Suprapubic skin (tissue), 4 donors: ENCODE data around the gene CDH8. TPM values are rescaled to one million over a fixed set of nuclear protein-coding genes. Genes with fewer than 3 reads are reported as not detected.
"Not testable (repeated sequence)": the region's sequence is repeated elsewhere in the genome, so short reads cannot be mapped to it uniquely, and the experiment has no call there.

Experiments used
- DNase-seq, 2 donors: peaks; one replicate each; pipeline ENCODE4 v3.0.0-alpha.2; 2019; ENCODE audit warnings: low spot score in 2 of 2
- H3K27ac ChIP-seq: fragments of 200-600 bp; sonication (generic); one replicate; pipeline ENCODE4 v1.5.1; 2019
- H3K27me3 ChIP-seq: fragments of 200-600 bp; sonication (generic); one replicate; pipeline ENCODE4 v1.5.1; 2019
- H3K36me3 ChIP-seq: fragments of 200-600 bp; sonication (generic); one replicate; pipeline ENCODE4 v1.5.1; 2019
- H3K4me1 ChIP-seq: fragments of 200-600 bp; sonication (generic); one replicate; pipeline ENCODE4 v1.5.1; 2019
- H3K4me3 ChIP-seq: fragments of 200-600 bp; sonication (generic); one replicate; pipeline ENCODE4 v1.5.1; 2019; ENCODE audit warnings: mild to moderate bottlenecking
- H3K9me3 ChIP-seq: fragments of 200-600 bp; sonication (generic); one replicate; pipeline ENCODE4 v1.5.1; 2019
- CTCF ChIP-seq, 2 donors: fragments of 200-600 bp in 1 of 2; fragments of 450-650 bp in 1 of 2; sonication (generic) in 1 of 2; IDR thresholded peaks; one replicate each; pipeline ENCODE4 v1.5.1; 2016 to 2019; ENCODE audit warnings: antibody characterized with exemption in 2 of 2, mild to moderate bottlenecking in 1 of 2, moderate library complexity in 1 of 2
- EP300 ChIP-seq: sonication (generic); formaldehyde crosslinking; IDR thresholded peaks from one replicate; pipeline ENCODE4 v1.6.1; 2017; ENCODE audit warnings: antibody characterized with exemption
- POLR2A ChIP-seq, 2 donors: fragments of 450-650 bp; IDR thresholded peaks; one replicate each; pipeline ENCODE4 v1.6.1; 2017; ENCODE audit warnings: antibody characterized with exemption in 2 of 2, mild to moderate bottlenecking in 2 of 2, moderate library complexity in 2 of 2
- POLR2AphosphoS5 ChIP-seq, 3 donors: sonication (generic); formaldehyde crosslinking; IDR thresholded peaks; one replicate each; pipeline ENCODE4 v1.6.1; 2017; ENCODE audit warnings: antibody characterized with exemption in 3 of 3
- WGBS: methylation state at CpG from one replicate; pipeline ENCODE4 v1.1.5; 2018; 5-methylcytosine and 5-hydroxymethylcytosine counted together
- total RNA-seq, 4 donors: library from RNA; depleted of rRNA; stranded (reverse); fragments of >200 nt; gene quantifications; one replicate each; pipeline ENCODE4 v1.1.0, GENCODE V29; 2016

CDH8 gene
- total RNA-seq, 4 donors from 2014 or later, result 0.42 to 5.8 (median 2.2) TPM; not detected in 1

GRCh38 chr16:61792194-61792909 lies 243.9 kb downstream of the CDH8 start:
- no peaks in the 10 kb centered on the region for H3K27me3 ChIP-seq
- no peaks in the 10 kb centered on the region for H3K4me1 ChIP-seq
- H3K36me3 ChIP-seq, result no peaks in the 10 kb centered on the region
- DNase-seq, result no peak
- WGBS, result 73% methylated on average over 4 of the region's 4 CpGs
- no peak for TF ChIP-seq POLR2A (IDR thresholded peaks at IDR 0.05)
- no peak for TF ChIP-seq POLR2AphosphoS5 (IDR thresholded peaks at IDR 0.05)
- no peak for TF ChIP-seq CTCF (IDR thresholded peaks at IDR 0.05)
- TF ChIP-seq EP300, result no peak
- no peak overlapping the region for H3K27ac ChIP-seq
- no peaks in the 10 kb centered on the region for H3K9me3 ChIP-seq
- H3K4me3 ChIP-seq, result no peak overlapping the region

GRCh38 chr16:61791464-61791863 lies 244.8 kb downstream of the CDH8 start:
- Histone ChIP-seq H3K9me3 (no peaks in the 10 kb centered on the region), H3K27ac (no peak overlapping the region), H3K4me1 (no peaks in the 10 kb centered on the region), H3K4me3 (no peak overlapping the region), H3K36me3 (no peaks in the 10 kb centered on the region), H3K27me3 (no peaks in the 10 kb centered on the region)
- TF ChIP-seq EP300 (no peak), POLR2A (IDR thresholded peaks at IDR 0.05) (no peak), CTCF (IDR thresholded peaks at IDR 0.05) (no peak), POLR2AphosphoS5 (IDR thresholded peaks at IDR 0.05) (no peak)
- no peak for DNase-seq
- 39% methylated on average over 2 of the region's 2 CpGs for WGBS

- not testable (repeated sequence) for H3K27me3 ChIP-seq, H3K9me3 ChIP-seq, H3K27ac ChIP-seq, H3K36me3 ChIP-seq, H3K4me3 ChIP-seq, H3K4me1 ChIP-seq, DNase-seq
- 93% methylated on average over 16 of the region's 16 CpGs for WGBS
Observed at GRCh38 chr16:61781855-61782254, 254.4 kb downstream of the CDH8 start.

GRCh38 chr16:61780161-61780560 lies 256.1 kb downstream of the CDH8 start:
- Histone ChIP-seq H3K27me3 (no peaks in the 10 kb centered on the region), H3K4me3 (no peak overlapping the region), H3K9me3 (no peaks in the 10 kb centered on the region), H3K36me3 (no peaks in the 10 kb centered on the region), H3K27ac (no peak overlapping the region), H3K4me1 (no peaks in the 10 kb centered on the region)
- 28% methylated on average over 1 of the region's 1 CpG for WGBS
- TF ChIP-seq POLR2A (IDR thresholded peaks at IDR 0.05) (no peak), CTCF (IDR thresholded peaks at IDR 0.05) (no peak), EP300 (no peak), POLR2AphosphoS5 (IDR thresholded peaks at IDR 0.05) (no peak)
- no peak for DNase-seq

GRCh38 chr16:61770301-61770700 lies 265.9 kb downstream of the CDH8 start:
- H3K9me3 ChIP-seq, result no peaks in the 10 kb centered on the region
- no peaks in the 10 kb centered on the region for H3K27me3 ChIP-seq
- DNase-seq, result no peak
- H3K27ac ChIP-seq, result no peak overlapping the region
- H3K4me3 ChIP-seq, result no peak overlapping the region
- 93% methylated on average over 1 of the region's 1 CpG for WGBS
- no peak for TF ChIP-seq EP300
- TF ChIP-seq POLR2AphosphoS5 (IDR thresholded peaks at IDR 0.05), result no peak
- TF ChIP-seq CTCF (IDR thresholded peaks at IDR 0.05), result no peak
- no peak for TF ChIP-seq POLR2A (IDR thresholded peaks at IDR 0.05)
- no peaks in the 10 kb centered on the region for H3K4me1 ChIP-seq
- no peaks in the 10 kb centered on the region for H3K36me3 ChIP-seq

GRCh38 chr16:61763991-61764390 lies 272.2 kb downstream of the CDH8 start:
- WGBS, result 74% methylated on average over 2 of the region's 2 CpGs
- no peak for TF ChIP-seq CTCF (IDR thresholded peaks at IDR 0.05)
- H3K27ac ChIP-seq, result no peak overlapping the region

More at GRCh38 chr16:61763991-61764390, 272.2 kb downstream of the CDH8 start:
- Histone ChIP-seq H3K9me3 (no peaks in the 10 kb centered on the region), H3K36me3 (no peaks in the 10 kb centered on the region), H3K4me1 (no peaks in the 10 kb centered on the region), H3K4me3 (no peak overlapping the region), H3K27me3 (no peaks in the 10 kb centered on the region)
- DNase-seq, result no peak
